ENCODE results near the gene CTSZ.

GRCh38 chr20:59037386-59037785, 30.3 kb upstream of the CTSZ start:
- TF ChIP-seq CTCF (IDR thresholded peaks at IDR 0.05), result no peak
- TF ChIP-seq, protein P1, sequence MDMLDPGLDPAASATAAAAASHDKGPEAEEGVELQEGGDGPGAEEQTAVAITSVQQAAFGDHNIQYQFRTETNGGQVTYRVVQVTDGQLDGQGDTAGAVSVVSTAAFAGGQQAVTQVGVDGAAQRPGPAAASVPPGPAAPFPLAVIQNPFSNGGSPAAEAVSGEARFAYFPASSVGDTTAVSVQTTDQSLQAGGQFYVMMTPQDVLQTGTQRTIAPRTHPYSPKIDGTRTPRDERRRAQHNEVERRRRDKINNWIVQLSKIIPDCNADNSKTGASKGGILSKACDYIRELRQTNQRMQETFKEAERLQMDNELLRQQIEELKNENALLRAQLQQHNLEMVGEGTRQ (CRISPR knock-in tag; IDR thresholded peaks at IDR 0.05), result no peak
- no peak for TF ChIP-seq FOXJ3 (CRISPR knock-in tag; IDR thresholded peaks at IDR 0.05; ENCODE audit: borderline replicate concordance)
- TF ChIP-seq NFE2L1 (CRISPR knock-in tag; IDR thresholded peaks at IDR 0.05), result no peak
- TF ChIP-seq FOXP1 (CRISPR knock-in tag; IDR thresholded peaks at IDR 0.05; ENCODE audit: borderline replicate concordance), result no peak
- TF ChIP-seq ATF1 (CRISPR knock-in tag; IDR thresholded peaks at IDR 0.05), result no peak
